Keratinocyte (primary cell): ENCODE results near the gene UBE2L5. TPM values are rescaled to one million over a fixed set of nuclear protein-coding genes. Genes with fewer than 3 reads are reported as not detected.
"Not testable (repeated sequence)": the region's sequence is repeated elsewhere in the genome, so short reads cannot be mapped to it uniquely, and the experiment has no call there.

ENCODE experiments used
- DNase-seq: peaks from one replicate; pipeline ENCODE4 v3.0.0-alpha.2; 2011; ENCODE audit warnings: low read depth, missing footprints, low spot score
- FAIRE-seq: peaks from 2 replicates; lab custom pipeline; 2011; peaks lifted over from hg19 to GRCh38; lab: Jason Lieb, UNC
- H2AFZ ChIP-seq: 2 replicates; pipeline ENCODE4 v1.6.0; 2012; ENCODE audit warnings: low read length, control low read depth, inconsistent platforms; ENCODE audit not compliant: control insufficient read depth
- H3K27ac ChIP-seq: 2 replicates; pipeline ENCODE4 v1.5.1; 2011; ENCODE audit warnings: low read length; ENCODE audit not compliant: control insufficient read depth, insufficient read depth
- H3K27me3 ChIP-seq: 3 replicates; pipeline ENCODE4 v1.6.0; 2011; ENCODE audit warnings: low read length; ENCODE audit not compliant: control insufficient read depth, insufficient read depth; ENCODE audit errors: extremely low read depth
- H3K36me3 ChIP-seq, 2 experiments: 2 replicates in 1 of 2; 3 replicates in 1 of 2; pipeline ENCODE4 v1.5.1; 2011; ENCODE audit warnings: low read length in 2 of 2, mild to moderate bottlenecking in 1 of 2; ENCODE audit not compliant: control insufficient read depth in 2 of 2, insufficient read depth in 2 of 2; ENCODE audit errors: extremely low read depth in 1 of 2
- H3K4me1 ChIP-seq: 3 replicates; pipeline ENCODE4 v1.5.1; 2011; ENCODE audit warnings: low read length; ENCODE audit not compliant: control insufficient read depth, insufficient read depth; ENCODE audit errors: extremely low read depth
- H3K4me2 ChIP-seq: 3 replicates; pipeline ENCODE4 v1.6.0; 2011; ENCODE audit warnings: low read depth, low read length; ENCODE audit not compliant: control insufficient read depth, insufficient read depth; ENCODE audit errors: extremely low read depth
- H3K4me3 ChIP-seq, 3 experiments: fragments of 200-600 bp in 1 of 3; sonication (generic) in 1 of 3; 2 replicates in 2 of 3; 3 replicates in 1 of 3; pipeline ENCODE4 v1.5.1; 2011 to 2016; ENCODE audit warnings: low read length in 3 of 3, mild to moderate bottlenecking in 3 of 3, control low read depth in 2 of 3, inconsistent platforms in 1 of 3, low read depth in 1 of 3, mixed read lengths in 1 of 3, mixed run types in 1 of 3, moderate library complexity in 1 of 3; ENCODE audit not compliant: control insufficient read depth in 2 of 3, insufficient read depth in 2 of 3; ENCODE audit errors: extremely low read depth in 1 of 3
- H3K79me2 ChIP-seq: 2 replicates; pipeline ENCODE4 v1.6.0; 2012; ENCODE audit warnings: low read length; ENCODE audit not compliant: control insufficient read depth, insufficient read depth
- H3K9ac ChIP-seq: 3 replicates; pipeline ENCODE4 v1.6.0; 2011; ENCODE audit warnings: low read length; ENCODE audit not compliant: control insufficient read depth, insufficient read depth; ENCODE audit errors: extremely low read depth
- H3K9me1 ChIP-seq: 3 replicates; pipeline ENCODE4 v1.6.0; 2011; ENCODE audit warnings: low read length; ENCODE audit not compliant: control insufficient read depth, insufficient read depth; ENCODE audit errors: extremely low read depth
- H3K9me3 ChIP-seq: 2 replicates; pipeline ENCODE4 v1.5.1; 2012; ENCODE audit warnings: low read depth, low read length; ENCODE audit not compliant: control insufficient read depth
- H4K20me1 ChIP-seq: 3 replicates; pipeline ENCODE4 v1.6.0; 2011; ENCODE audit warnings: low read length; ENCODE audit not compliant: control insufficient read depth, insufficient read depth; ENCODE audit errors: extremely low read depth
- EZH2 ChIP-seq: IDR thresholded peaks from one replicate; pipeline ENCODE4 v1.6.1; 2012; ENCODE audit warnings: inconsistent platforms, mild to moderate bottlenecking, low read length, moderate library complexity
- dilution Hi-C: fragments of 300-500 bp; cut with MboI; formaldehyde crosslinking; loops from one replicate; pipeline ENCODE4 v1.7.0; 2020; ENCODE audit warnings: low sequenced_read_pairs; ENCODE audit not compliant: extremely low pct_ligation_motif_present
- polyA plus RNA-seq, 5 experiments: library from polyadenylated mRNA; depleted of rRNA in 3 of 5; stranded (reverse) in 3 of 5; stranded (forward) in 1 of 5; unstranded in 1 of 5; fragments of >200 nt; gene quantifications; 1 replicate in 1 of 5; 2 replicates in 3 of 5; 3 replicates in 1 of 5; pipeline versions ENCODE4 v1.2.1 to v1.2.3, GENCODE V29; 2011 to 2012; ENCODE audit warnings: missing spikeins in 2 of 5, low read depth in 1 of 5, low replicate concordance in 1 of 5
- TF ChIP-seq, protein P1 (sequence below), 3 experiments: IDR thresholded peaks in 1 of 3; conservative IDR thresholded peaks in 1 of 3; optimal IDR thresholded peaks in 1 of 3; 2 replicates in 2 of 3; 3 replicates in 1 of 3; pipeline versions ENCODE3 to v1.5.1; 2011; ENCODE audit warnings: low read length in 3 of 3, mild to moderate bottlenecking in 3 of 3, moderate library complexity in 2 of 3, control low read depth in 1 of 3, inconsistent platforms in 1 of 3; ENCODE audit not compliant: insufficient read depth in 2 of 3; ENCODE audit errors: extremely low read depth in 1 of 3

UBE2L5 gene
- polyA plus RNA-seq, 1 donor (not counting 4 experiments of a cell fraction or from before 2014, with no cell fraction given): 0.38 TPM

DNA sequence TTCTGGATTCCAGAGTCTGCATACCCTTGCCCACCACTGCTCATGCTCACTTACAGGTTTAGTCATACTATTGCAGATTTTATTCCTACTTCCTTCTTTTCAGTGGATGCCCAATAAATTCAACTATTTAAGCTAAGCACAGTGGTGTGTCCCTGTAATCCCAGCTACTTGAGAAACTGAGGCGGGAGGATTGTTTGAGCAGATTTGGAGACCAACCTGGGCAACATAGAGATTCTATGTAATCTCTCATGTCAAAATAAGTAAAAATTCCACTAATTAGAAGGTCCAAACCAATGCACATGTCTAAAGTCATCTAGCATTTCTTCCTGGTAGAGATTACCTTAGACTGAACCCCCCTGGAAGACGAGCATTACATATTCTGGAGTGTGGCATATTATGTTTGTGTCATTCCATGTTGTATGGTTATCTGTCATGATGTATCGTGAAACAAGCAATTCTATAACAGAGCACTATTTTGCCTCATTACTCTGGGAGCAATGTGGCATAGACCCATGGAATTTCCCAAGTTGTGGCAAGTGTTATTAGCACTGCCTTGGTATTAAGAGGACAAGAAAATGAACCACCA is 35.1 kb downstream of the UBE2L5 start:
- Histone ChIP-seq H3K4me3 (no peak overlapping the region), H3K27ac (no peak overlapping the region), H2AFZ (no peak overlapping the region), H3K9ac (no peak overlapping the region), H3K79me2 (peaks cover 6% of the 10 kb centered on the region), H3K4me1 (no peaks in the 10 kb centered on the region), H3K27me3 (no peaks in the 10 kb centered on the region), H3K9me1 (no peaks in the 10 kb centered on the region), H3K36me3 (peaks cover 1 to 4% of the 10 kb centered on the region in 2 experiments), H4K20me1 (no peaks in the 10 kb centered on the region), H3K4me2 (no peak overlapping the region), H3K9me3 (no peaks in the 10 kb centered on the region)
- dilution Hi-C loops: no loop called here
- FAIRE-seq (no peak), DNase-seq (no peak)
- no peak for TF ChIP-seq EZH2
- TF ChIP-seq, protein P1, sequence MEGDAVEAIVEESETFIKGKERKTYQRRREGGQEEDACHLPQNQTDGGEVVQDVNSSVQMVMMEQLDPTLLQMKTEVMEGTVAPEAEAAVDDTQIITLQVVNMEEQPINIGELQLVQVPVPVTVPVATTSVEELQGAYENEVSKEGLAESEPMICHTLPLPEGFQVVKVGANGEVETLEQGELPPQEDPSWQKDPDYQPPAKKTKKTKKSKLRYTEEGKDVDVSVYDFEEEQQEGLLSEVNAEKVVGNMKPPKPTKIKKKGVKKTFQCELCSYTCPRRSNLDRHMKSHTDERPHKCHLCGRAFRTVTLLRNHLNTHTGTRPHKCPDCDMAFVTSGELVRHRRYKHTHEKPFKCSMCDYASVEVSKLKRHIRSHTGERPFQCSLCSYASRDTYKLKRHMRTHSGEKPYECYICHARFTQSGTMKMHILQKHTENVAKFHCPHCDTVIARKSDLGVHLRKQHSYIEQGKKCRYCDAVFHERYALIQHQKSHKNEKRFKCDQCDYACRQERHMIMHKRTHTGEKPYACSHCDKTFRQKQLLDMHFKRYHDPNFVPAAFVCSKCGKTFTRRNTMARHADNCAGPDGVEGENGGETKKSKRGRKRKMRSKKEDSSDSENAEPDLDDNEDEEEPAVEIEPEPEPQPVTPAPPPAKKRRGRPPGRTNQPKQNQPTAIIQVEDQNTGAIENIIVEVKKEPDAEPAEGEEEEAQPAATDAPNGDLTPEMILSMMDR (optimal IDR thresholded peaks at IDR 0.05 in 1 of 3, IDR thresholded peaks at IDR 0.05 in 1 of 3, conservative IDR thresholded peaks at IDR 0.05 in 1 of 3; ENCODE audit: extremely low read depth in 1 of 3, insufficient read depth in 2 of 3, low read length in 3 of 3): no peak

DNA sequence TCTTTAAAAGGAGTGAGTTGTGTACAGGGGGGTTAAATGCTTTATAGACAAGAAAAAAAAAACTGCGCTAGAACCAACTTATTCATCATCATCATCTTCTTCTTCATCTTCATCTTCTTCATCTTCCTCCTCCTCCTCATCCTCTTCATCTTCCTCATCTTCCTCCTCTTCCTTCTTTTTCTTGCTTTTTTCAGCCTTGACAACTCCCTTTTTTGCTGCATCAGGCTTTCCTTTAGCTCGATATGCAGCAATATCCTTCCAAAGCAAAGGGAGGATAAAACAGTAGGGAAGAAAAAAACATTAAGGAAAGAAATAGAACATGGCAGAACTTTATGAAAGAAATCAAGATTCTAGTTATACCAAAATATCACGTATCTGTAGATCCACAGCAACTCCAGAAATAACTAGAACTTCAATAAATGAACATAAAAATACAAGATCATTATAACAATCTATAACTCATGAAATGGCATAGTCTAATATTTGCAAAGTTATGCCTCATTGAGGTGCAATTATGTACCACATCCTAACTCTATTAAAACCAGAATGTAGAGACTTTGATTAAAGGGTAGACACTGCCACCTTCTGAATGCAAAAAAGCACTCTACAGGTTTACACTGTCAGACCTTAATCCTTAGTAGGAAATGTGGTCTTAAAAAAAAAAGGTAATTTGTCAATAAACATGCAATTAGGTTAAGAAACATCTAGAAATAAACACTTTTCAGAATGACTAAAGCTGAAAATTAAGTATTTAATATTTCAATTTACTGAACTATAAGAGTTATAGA is 39.2 kb downstream of the UBE2L5 start:
- H3K36me3 ChIP-seq, H3K9ac ChIP-seq, H3K9me3 ChIP-seq, H3K4me2 ChIP-seq, H3K27ac ChIP-seq, dilution Hi-C loops, H3K4me3 ChIP-seq, H3K9me1 ChIP-seq, FAIRE-seq, H3K4me1 ChIP-seq, H3K27me3 ChIP-seq, H2AFZ ChIP-seq, H4K20me1 ChIP-seq, DNase-seq: not testable (repeated sequence)
- TF ChIP-seq, protein P1 (optimal IDR thresholded peaks at IDR 0.05 in 1 of 3, IDR thresholded peaks at IDR 0.05 in 1 of 3, conservative IDR thresholded peaks at IDR 0.05 in 1 of 3; ENCODE audit: extremely low read depth in 1 of 3, insufficient read depth in 2 of 3, low read length in 3 of 3): peak in 1 of 3 experiments; percentile 41
- H3K79me2 ChIP-seq: peaks cover 23% of the 10 kb centered on the region
